Cardiac fibroblast (primary cell): Measurements from ENCODE around the gene PARD3B.
A peak's percentile ranks its signal among the peaks of the same experiment; 100 is the strongest.

Source experiments
- DNase-seq, 2 donors: peaks; one replicate each; pipeline versions ENCODE4 v3.0.0 to v3.0.0-alpha.2; 2010; ENCODE audit warnings: low read depth in 2 of 2
- H3K4me3 ChIP-seq, 2 donors: replicated peaks in 1 of 2; 1 replicate in 1 of 2; 2 replicates in 1 of 2; pipeline ENCODE4 v1.5.1; 2011; ENCODE audit warnings: low read depth in 2 of 2, low read length in 2 of 2, mild to moderate bottlenecking in 2 of 2, moderate library complexity in 1 of 2
- TF ChIP-seq, protein P1 (sequence below): IDR thresholded peaks from one replicate; pipeline ENCODE4 v1.5.1; 2011; ENCODE audit warnings: low read depth, mild to moderate bottlenecking, low read length, inconsistent platforms

PARD3B gene

DNA sequence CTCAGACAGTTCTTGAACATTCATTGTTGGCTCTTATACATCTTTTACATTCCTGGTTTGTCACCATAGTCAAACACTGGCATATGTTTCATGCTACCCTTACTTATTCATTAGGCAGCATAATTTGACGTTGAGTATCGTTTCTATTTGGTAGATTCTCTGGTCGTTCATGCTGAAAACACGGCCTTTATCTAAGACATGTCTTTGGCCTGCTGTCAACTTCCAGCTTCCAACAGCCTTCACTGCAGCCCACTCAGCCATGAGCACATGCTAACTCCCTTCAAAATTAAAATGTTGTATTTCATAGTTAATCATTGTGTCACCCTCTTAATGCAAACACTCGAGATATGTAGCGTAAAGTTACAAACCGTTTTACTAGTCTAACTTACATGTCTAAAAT is 644.0 kb downstream of the PARD3B start:
- peak in 1 of 2 donors; percentile 19 for DNase-seq
- no peak overlapping the region for H3K4me3 ChIP-seq
- TF ChIP-seq, protein P1, sequence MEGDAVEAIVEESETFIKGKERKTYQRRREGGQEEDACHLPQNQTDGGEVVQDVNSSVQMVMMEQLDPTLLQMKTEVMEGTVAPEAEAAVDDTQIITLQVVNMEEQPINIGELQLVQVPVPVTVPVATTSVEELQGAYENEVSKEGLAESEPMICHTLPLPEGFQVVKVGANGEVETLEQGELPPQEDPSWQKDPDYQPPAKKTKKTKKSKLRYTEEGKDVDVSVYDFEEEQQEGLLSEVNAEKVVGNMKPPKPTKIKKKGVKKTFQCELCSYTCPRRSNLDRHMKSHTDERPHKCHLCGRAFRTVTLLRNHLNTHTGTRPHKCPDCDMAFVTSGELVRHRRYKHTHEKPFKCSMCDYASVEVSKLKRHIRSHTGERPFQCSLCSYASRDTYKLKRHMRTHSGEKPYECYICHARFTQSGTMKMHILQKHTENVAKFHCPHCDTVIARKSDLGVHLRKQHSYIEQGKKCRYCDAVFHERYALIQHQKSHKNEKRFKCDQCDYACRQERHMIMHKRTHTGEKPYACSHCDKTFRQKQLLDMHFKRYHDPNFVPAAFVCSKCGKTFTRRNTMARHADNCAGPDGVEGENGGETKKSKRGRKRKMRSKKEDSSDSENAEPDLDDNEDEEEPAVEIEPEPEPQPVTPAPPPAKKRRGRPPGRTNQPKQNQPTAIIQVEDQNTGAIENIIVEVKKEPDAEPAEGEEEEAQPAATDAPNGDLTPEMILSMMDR = no peak

DNA sequence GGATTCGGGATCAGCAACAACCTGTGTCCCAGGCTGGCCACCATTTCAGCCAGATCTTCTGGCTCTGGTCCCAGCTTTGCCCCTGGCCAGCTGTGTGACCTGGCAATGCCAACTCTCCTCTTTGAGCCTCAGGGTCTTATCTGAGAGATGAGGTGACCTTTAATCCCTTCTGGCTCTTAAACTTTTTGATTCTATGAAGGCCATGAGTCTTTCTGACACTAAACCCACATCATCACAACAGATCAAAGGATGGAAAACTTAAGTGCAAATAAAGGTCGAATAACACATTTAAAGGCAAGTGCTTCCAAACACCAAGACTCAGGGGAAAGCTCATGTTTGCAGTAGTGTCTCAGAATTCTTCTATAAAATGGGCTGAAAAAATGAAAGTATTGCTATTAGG is 645.3 kb downstream of the PARD3B start:
- DNase-seq = no peak
- TF ChIP-seq, protein P1 = no peak
- no peak overlapping the region for H3K4me3 ChIP-seq

DNA sequence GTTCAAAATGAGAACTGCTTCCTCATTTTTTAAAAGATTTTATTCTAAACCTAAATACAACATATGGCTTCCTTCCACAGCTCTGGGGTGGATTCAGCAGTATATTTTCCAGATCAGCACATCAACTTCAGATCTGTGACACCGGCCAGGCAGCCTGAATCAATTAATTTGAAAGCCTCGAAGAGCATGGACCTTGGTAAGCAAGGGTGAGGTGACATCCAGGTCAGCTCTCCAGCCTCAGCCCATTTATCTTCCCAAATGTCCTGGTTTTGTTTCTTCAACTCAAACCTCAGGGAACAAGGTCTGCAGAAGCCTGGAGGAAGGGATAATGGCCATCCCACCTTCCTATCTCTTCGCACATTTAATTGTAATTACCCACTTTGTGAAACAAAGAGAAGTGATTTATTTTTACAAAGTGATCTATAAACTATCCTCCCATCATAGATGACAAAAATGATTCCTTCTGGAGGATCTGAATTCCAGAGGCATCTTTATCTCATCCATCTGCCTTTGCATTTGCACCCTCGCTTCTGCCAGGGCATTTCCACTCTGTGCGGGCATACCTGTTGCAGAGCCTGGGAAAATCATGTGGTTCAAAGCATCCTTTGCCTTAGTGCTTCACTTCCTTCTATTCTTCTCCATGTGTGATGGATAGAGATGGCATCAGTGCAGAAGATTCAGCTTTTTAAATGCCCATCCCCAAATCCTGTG is 648.0 kb downstream of the PARD3B start:
- TF ChIP-seq, protein P1 = no peak
- no peak overlapping the region for H3K4me3 ChIP-seq
- DNase-seq = no peak

DNA sequence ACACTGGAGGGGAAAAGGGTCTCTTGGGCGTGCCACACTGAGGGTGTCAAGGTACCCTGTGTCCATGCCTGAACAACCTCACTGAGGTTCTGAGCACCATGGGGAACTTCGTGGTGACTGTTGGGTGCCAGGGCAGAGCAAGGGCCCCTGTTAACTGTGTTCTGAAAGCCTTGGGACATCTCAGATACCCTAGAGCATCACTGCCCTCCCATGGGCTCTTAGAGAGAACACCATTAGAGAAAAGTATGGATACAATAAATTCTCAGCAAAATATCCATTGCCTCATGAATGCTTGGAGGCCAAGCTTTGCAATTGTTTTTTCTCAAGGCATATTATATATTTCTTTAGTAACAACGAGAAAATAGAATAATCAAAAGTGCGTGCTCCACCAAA is 648.6 kb downstream of the PARD3B start:
- no peak for DNase-seq
- no peak overlapping the region for H3K4me3 ChIP-seq
- TF ChIP-seq, protein P1 = no peak

DNA sequence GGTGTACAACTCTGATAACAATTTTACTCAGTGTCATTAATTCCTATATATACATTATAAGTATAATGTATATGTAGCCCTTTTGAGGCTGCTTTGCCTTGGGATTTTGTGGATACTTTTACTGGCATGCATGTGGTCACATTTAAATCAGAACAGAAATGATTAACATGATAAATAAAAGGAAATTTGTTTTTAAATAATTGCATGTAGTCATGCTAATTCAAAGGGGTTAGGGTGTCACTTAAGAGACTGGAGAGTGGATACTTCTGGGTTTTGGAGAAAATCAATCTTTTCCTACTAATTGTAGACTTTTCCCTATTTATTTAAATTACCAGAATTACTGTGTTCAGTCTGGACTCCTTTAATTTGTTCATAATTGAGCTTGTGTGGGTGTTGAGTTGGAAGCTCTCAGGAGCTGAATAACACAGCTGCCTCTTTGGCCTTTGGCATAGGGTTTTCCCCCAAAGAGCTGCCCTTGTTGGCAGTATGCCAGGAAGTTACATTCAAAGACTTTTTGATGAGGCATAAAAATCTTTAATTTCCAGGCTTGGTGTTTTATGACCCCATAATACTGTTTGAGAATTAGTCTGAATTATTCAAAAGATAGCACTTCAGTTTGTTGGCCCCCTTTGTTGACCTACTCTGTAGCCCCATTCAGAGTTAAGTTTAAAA is 652.3 kb downstream of the PARD3B start:
- TF ChIP-seq, protein P1 = no peak
- peak; percentile 45 to 69 for DNase-seq
- H3K4me3 ChIP-seq = no peak overlapping the region

DNA sequence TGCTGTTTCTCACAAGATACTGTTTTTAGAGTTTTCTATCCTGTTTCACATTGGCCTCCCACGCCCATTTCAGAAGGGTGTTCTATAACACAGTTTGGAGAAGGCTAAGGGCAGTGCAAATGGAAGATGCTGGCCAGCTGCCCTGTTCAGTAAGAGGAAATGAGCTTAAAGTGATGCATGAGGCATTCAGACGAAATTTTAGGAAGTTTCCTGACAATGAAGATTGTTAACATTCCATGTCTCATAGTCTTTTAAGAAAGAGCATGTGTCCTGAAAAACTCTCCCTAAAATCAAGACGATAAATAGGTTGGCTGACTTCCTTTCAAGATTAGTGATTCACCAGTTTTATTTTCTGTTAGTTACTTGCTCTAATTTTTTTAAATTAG is 652.9 kb downstream of the PARD3B start:
- TF ChIP-seq, protein P1 = no peak
- DNase-seq = peak; percentile 91 to 95
- no peak overlapping the region for H3K4me3 ChIP-seq
